Panc1 (cell line): ENCODE data around the gene ZNF592. TPM values are rescaled to one million over a fixed set of nuclear protein-coding genes. Genes with fewer than 3 reads are reported as not detected.
A peak's percentile ranks its signal among the peaks of the same experiment; 100 is the strongest.

ENCODE experiments used
- ATAC-seq: fragments of 200-7000 bp; cut with Tn5 transposase; 2 replicates; pipeline ENCODE4 v1.9.1; 2020; ENCODE audit warnings: mild to moderate bottlenecking, moderate library complexity
- BruUV-seq: library from RNA; stranded (reverse); fragments of 400-500 nt; replicated peaks from 2 replicates; lab custom pipeline; 2021; lab: Mats Ljungman, UMichigan
- CTCF ChIA-PET: fragments of 300-600 bp; sonication (Branson Sonifier 250); formaldehyde crosslinking; loops from one replicate; lab custom pipeline; 2022; ENCODE audit warnings: antibody characterized with exemption; lab: Charles Lee
- POLR2A ChIA-PET: fragments of 300-600 bp; sonication (Branson Sonifier 250); formaldehyde crosslinking; loops from one replicate; lab custom pipeline; 2022; ENCODE audit warnings: antibody characterized with exemption; lab: Charles Lee
- DNase-seq: peaks from one replicate; pipeline ENCODE4 v3.0.0-alpha.2; 2010; ENCODE audit warnings: low read depth, low spot score
- H3K27ac ChIP-seq: 2 replicates; pipeline ENCODE4 v1.5.1; 2011; ENCODE audit warnings: mild to moderate bottlenecking, low read length, inconsistent platforms
- H3K27me3 ChIP-seq: fragments of 200-500 bp; sonication (Bioruptor generic); 2 replicates; pipeline ENCODE4 v1.6.0; 2014; ENCODE audit warnings: low read length, inconsistent platforms; ENCODE audit not compliant: control insufficient read depth, insufficient read depth
- H3K36me3 ChIP-seq: fragments of 200-500 bp; sonication (Bioruptor generic); 2 replicates; pipeline ENCODE4 v1.5.1; 2014; ENCODE audit warnings: inconsistent platforms, mild to moderate bottlenecking, low read length, moderate library complexity; ENCODE audit not compliant: control insufficient read depth, insufficient read depth
- H3K4me1 ChIP-seq: 2 replicates; pipeline ENCODE4 v1.5.1; 2011; ENCODE audit warnings: inconsistent platforms, mild to moderate bottlenecking, low read length, moderate library complexity; ENCODE audit not compliant: control insufficient read depth, insufficient read depth
- H3K4me3 ChIP-seq, 2 experiments: 2 replicates each; pipeline ENCODE4 v1.5.1; 2011 to 2012; ENCODE audit warnings: low read depth in 2 of 2, low read length in 2 of 2, mild to moderate bottlenecking in 2 of 2, inconsistent platforms in 1 of 2, moderate library complexity in 1 of 2
- H3K9me3 ChIP-seq: fragments of 200-500 bp; sonication (Bioruptor generic); 2 replicates; pipeline ENCODE4 v1.5.1; 2014; ENCODE audit warnings: low read depth, mild to moderate bottlenecking, inconsistent platforms, low read length, moderate library complexity; ENCODE audit not compliant: control insufficient read depth, insufficient read depth
- POLR2AphosphoS5 ChIP-seq: IDR thresholded peaks from 2 replicates; pipeline ENCODE4 v1.6.1; 2012; ENCODE audit warnings: mild to moderate bottlenecking, low read depth, low read length, moderate library complexity
- SIN3A ChIP-seq: IDR thresholded peaks from 2 replicates; pipeline ENCODE4 v1.6.1; 2012; ENCODE audit warnings: low read depth, mild to moderate bottlenecking, low read length, moderate library complexity, borderline replicate concordance; ENCODE audit not compliant: insufficient read depth
- TCF7L2 ChIP-seq: IDR thresholded peaks from 2 replicates; pipeline ENCODE4 v1.6.1; 2011; ENCODE audit warnings: mild to moderate bottlenecking, low read depth, low read length, inconsistent platforms
- in situ Hi-C: cut with HindIII; loops from 2 replicates; pipeline ENCODE4 v1.10.0; 2016; ENCODE audit warnings: low sequenced_read_pairs, low pct_unique_long_range_greater_than_20kb
- intact Hi-C: fragments of 100-400 bp; cut with micrococcal nuclease; formaldehyde crosslinking; loops from one replicate; pipeline ENCODE4 v1.10.0; 2022; ENCODE audit not compliant: unreplicated experiment
- total RNA-seq: library from RNA; stranded (reverse); gene quantifications from one replicate; pipeline ENCODE4 v1.2.1, GENCODE V29; 2021; ENCODE audit not compliant: unreplicated experiment
- TF ChIP-seq, protein P1 (sequence below): fragments of 450-650 bp; IDR thresholded peaks from 2 replicates; pipeline ENCODE4 v1.5.1; 2017; ENCODE audit warnings: mild to moderate bottlenecking
- TF ChIP-seq, protein P2 (sequence below), 2 experiments: IDR thresholded peaks; 2 replicates each; pipeline ENCODE4 v1.6.1; 2011 to 2012; ENCODE audit warnings: low read depth in 2 of 2, control low read depth in 1 of 2, low read length in 1 of 2, mild to moderate bottlenecking in 1 of 2, moderate library complexity in 1 of 2; ENCODE audit not compliant: insufficient read depth in 1 of 2

Gene ZNF592
- total RNA-seq, 1 experiment from 2014 or later: 34.2 TPM

- TF ChIP-seq, protein P1, sequence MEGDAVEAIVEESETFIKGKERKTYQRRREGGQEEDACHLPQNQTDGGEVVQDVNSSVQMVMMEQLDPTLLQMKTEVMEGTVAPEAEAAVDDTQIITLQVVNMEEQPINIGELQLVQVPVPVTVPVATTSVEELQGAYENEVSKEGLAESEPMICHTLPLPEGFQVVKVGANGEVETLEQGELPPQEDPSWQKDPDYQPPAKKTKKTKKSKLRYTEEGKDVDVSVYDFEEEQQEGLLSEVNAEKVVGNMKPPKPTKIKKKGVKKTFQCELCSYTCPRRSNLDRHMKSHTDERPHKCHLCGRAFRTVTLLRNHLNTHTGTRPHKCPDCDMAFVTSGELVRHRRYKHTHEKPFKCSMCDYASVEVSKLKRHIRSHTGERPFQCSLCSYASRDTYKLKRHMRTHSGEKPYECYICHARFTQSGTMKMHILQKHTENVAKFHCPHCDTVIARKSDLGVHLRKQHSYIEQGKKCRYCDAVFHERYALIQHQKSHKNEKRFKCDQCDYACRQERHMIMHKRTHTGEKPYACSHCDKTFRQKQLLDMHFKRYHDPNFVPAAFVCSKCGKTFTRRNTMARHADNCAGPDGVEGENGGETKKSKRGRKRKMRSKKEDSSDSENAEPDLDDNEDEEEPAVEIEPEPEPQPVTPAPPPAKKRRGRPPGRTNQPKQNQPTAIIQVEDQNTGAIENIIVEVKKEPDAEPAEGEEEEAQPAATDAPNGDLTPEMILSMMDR: no peak
- Histone ChIP-seq H3K4me3 (peak overlapping the region; percentile 82 to 92), H3K27me3 (no peaks in the 10 kb centered on the region), H3K9me3 (no peaks in the 10 kb centered on the region), H3K4me1 (peaks cover 6% of the 10 kb centered on the region), H3K27ac (peak overlapping the region; percentile 93), H3K36me3 (peaks cover 4% of the 10 kb centered on the region)
- ChIA-PET POLR2A (interaction anchor here (0.5 kb wide), 1 partner anchor 30 kb away, joined by 3 read pairs; no protein-coding TSS in a partner anchor), CTCF (no interaction called here)
- intact Hi-C loops (no loop called here), in situ Hi-C loops (no loop called here)
- DNase-seq: no peak
- no TSS peak for BruUV-seq
- ATAC-seq: no peak
Observed at GRCh38 chr15:84714821-84715220, 33.6 kb upstream of the ZNF592 start.

DNA sequence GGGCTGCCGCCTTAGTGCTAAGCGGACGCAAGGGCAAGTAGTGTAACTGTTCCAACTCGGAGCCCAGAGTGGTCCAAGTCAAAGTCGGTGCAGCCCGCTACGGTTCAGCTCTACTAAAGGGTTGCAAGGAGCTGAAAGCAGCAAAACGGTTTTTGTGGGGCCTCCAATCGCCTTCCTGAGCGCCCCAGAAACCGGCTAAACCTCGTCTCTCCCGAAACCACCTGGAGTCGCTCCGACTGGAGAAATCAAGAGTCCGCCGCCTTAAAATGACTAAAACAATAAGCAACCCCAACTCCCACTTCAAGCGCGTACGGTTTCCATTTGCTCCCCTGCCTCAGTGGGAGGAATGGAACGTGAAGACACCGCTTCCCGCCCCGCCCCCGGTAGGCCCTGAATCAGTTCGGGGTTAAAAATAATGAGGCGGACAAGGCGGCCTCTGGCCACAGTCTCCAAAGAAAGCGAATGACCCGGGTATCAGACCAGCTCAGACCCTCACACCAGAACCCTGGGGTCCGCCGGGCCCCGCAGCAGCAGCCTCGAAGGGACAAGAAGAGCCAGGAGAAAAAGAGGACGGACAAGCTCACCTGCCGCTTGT is 32.9 kb upstream of the ZNF592 start:
- peak overlapping the region; percentile 93 for H3K27ac ChIP-seq
- peak; percentile 24 for ATAC-seq
- no TSS peak for BruUV-seq
- TF ChIP-seq, protein P1: no peak
- TF ChIP-seq TCF7L2 (no peak), SIN3A (no peak), POLR2AphosphoS5 (no peak)
- TF ChIP-seq, protein P2, sequence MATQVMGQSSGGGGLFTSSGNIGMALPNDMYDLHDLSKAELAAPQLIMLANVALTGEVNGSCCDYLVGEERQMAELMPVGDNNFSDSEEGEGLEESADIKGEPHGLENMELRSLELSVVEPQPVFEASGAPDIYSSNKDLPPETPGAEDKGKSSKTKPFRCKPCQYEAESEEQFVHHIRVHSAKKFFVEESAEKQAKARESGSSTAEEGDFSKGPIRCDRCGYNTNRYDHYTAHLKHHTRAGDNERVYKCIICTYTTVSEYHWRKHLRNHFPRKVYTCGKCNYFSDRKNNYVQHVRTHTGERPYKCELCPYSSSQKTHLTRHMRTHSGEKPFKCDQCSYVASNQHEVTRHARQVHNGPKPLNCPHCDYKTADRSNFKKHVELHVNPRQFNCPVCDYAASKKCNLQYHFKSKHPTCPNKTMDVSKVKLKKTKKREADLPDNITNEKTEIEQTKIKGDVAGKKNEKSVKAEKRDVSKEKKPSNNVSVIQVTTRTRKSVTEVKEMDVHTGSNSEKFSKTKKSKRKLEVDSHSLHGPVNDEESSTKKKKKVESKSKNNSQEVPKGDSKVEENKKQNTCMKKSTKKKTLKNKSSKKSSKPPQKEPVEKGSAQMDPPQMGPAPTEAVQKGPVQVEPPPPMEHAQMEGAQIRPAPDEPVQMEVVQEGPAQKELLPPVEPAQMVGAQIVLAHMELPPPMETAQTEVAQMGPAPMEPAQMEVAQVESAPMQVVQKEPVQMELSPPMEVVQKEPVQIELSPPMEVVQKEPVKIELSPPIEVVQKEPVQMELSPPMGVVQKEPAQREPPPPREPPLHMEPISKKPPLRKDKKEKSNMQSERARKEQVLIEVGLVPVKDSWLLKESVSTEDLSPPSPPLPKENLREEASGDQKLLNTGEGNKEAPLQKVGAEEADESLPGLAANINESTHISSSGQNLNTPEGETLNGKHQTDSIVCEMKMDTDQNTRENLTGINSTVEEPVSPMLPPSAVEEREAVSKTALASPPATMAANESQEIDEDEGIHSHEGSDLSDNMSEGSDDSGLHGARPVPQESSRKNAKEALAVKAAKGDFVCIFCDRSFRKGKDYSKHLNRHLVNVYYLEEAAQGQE (IDR thresholded peaks at IDR 0.05; ENCODE audit: insufficient read depth in 1 of 2, low read depth in 2 of 2, low read length in 1 of 2): no peak
- ChIA-PET CTCF (no interaction called here), POLR2A (interaction anchor here (0.5 to 1.8 kb wide), 4 partner anchors 30 to 85 kb away, joined by 3 to 6 read pairs (median 4); no protein-coding TSS in a partner anchor)
- peaks cover 4% of the 10 kb centered on the region for H3K36me3 ChIP-seq
- intact Hi-C loops: no loop called here
- H3K9me3 ChIP-seq: no peaks in the 10 kb centered on the region
- no peak for DNase-seq
- peak overlapping the region; percentile 82 to 92 for H3K4me3 ChIP-seq
- in situ Hi-C loops: no loop called here
- H3K4me1 ChIP-seq: peaks cover 6% of the 10 kb centered on the region
- no peaks in the 10 kb centered on the region for H3K27me3 ChIP-seq
